Erythroblast (primary cell): ENCODE data around the gene LTB.

Experiments used
- GATA1 ChIP-seq: IDR thresholded peaks from 2 replicates; pipeline ENCODE4 v1.6.1; 2011; ENCODE audit warnings: low read depth, mild to moderate bottlenecking, control low read depth, low read length, moderate library complexity
- POLR2A ChIP-seq: IDR thresholded peaks from 2 replicates; pipeline ENCODE4 v1.6.1; 2011; ENCODE audit warnings: mild to moderate bottlenecking, low read length

DNA sequence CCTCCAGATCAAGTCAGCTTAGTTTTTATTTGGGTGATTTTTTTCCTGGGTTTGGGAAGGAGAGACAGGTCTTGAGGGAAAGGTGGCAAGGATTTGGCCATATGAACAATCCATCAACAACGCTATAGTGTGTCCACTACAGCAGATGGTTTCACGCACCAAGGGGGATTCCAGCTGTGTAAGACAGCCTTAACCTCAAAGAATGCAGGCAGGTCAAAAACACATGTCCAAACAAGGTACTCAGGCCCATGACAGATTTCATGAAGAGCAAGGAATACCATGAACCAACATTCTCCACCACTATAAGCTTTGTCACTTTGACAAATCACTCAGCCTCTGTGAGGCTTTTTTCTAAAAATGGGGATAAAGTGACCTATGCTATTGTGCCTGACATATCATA lies 34.8 kb upstream of the LTB start:
- TF ChIP-seq POLR2A (no peak), GATA1 (no peak)
